WTC11 (cell line): ENCODE measurements around the gene KLHL33. TPM values are rescaled to one million over a fixed set of nuclear protein-coding genes. Genes with fewer than 3 reads are reported as not detected.

Experiments used
- ATAC-seq: fragments of 200-7000 bp; cut with Tn5 transposase; 2 replicates; pipeline ENCODE4 v1.10.0; 2021; ENCODE audit warnings: mild to moderate bottlenecking, moderate library complexity
- CTCF ChIA-PET: fragments of 300-600 bp; sonication (Branson Sonifier 250); formaldehyde crosslinking; loops from one replicate; lab custom pipeline; 2021; ENCODE audit warnings: antibody characterized with exemption; lab: Charles Lee
- POLR2A ChIA-PET: fragments of 350-600 bp; sonication (Branson Sonifier 250); formaldehyde crosslinking; loops from one replicate; lab custom pipeline; 2021; ENCODE audit warnings: antibody characterized with exemption; lab: Charles Lee
- DNase-seq: peaks from one replicate; pipeline ENCODE4 v3.0.0; 2021; ENCODE audit warnings: low spot score
- H3K27ac Mint-ChIP-seq: 2 replicates; pipeline ENCODE4 v1.8.0; 2021; ENCODE audit warnings: mixed read lengths
- H3K27me3 Mint-ChIP-seq: 2 replicates; pipeline ENCODE4 v1.8.0; 2021; ENCODE audit warnings: low read depth, mild to moderate bottlenecking, moderate library complexity, mixed read lengths
- H3K36me3 Mint-ChIP-seq: 2 replicates; pipeline ENCODE4 v1.8.0; 2021; ENCODE audit warnings: mixed read lengths
- H3K4me1 Mint-ChIP-seq: 2 replicates; pipeline ENCODE4 v1.8.0; 2022; ENCODE audit warnings: mixed read lengths
- H3K4me3 Mint-ChIP-seq: 2 replicates; pipeline ENCODE4 v1.8.0; 2021; ENCODE audit warnings: mild to moderate bottlenecking, moderate library complexity, mixed read lengths
- H3K9me3 Mint-ChIP-seq: 2 replicates; pipeline ENCODE4 v1.8.0; 2021; ENCODE audit warnings: mixed read lengths
- CREM ChIP-seq: sonication (generic); formaldehyde crosslinking; IDR thresholded peaks from 2 replicates; pipeline ENCODE4 v1.8.1; 2022; ENCODE audit warnings: mild to moderate bottlenecking, missing genetic modification reagents, moderate library complexity
- FOXK1 ChIP-seq: sonication (generic); formaldehyde crosslinking; IDR thresholded peaks from 2 replicates; pipeline ENCODE4 v1.8.0; 2022; ENCODE audit warnings: mild to moderate bottlenecking, moderate library complexity, missing genetic modification reagents
- GRHL2 ChIP-seq: fragments of 250-450 bp; sonication (Bioruptor Pico); IDR thresholded peaks from 2 replicates; pipeline ENCODE4 v1.8.0; 2022; ENCODE audit warnings: mild to moderate bottlenecking, moderate library complexity; ENCODE audit not compliant: insufficient replicate concordance, severe bottlenecking
- HMGA2 ChIP-seq: fragments of 250-450 bp; sonication (Bioruptor Pico); IDR thresholded peaks from 2 replicates; pipeline ENCODE4 v1.4.0; 2021; ENCODE audit warnings: mild to moderate bottlenecking, moderate library complexity
- MYBL2 ChIP-seq: sonication (generic); formaldehyde crosslinking; IDR thresholded peaks from 2 replicates; pipeline ENCODE4 v1.8.1; 2023; ENCODE audit warnings: mild to moderate bottlenecking, moderate library complexity, missing genetic modification reagents
- NFE2L1 ChIP-seq: sonication (generic); formaldehyde crosslinking; IDR thresholded peaks from 2 replicates; pipeline ENCODE4 v1.8.1; 2023; ENCODE audit warnings: missing genetic modification reagents
- NR2C2 ChIP-seq: sonication (generic); formaldehyde crosslinking; IDR thresholded peaks from 2 replicates; pipeline ENCODE4 v1.8.0; 2022; ENCODE audit warnings: mild to moderate bottlenecking, missing genetic modification reagents
- NR3C1 ChIP-seq: sonication (generic); formaldehyde crosslinking; conservative IDR thresholded peaks from 2 replicates; pipeline ENCODE4 v1.8.1; 2023; ENCODE audit warnings: low read depth, mild to moderate bottlenecking, missing genetic modification reagents
- PREB ChIP-seq: sonication (generic); formaldehyde crosslinking; IDR thresholded peaks from 2 replicates; pipeline ENCODE4 v1.8.1; 2022; ENCODE audit warnings: mild to moderate bottlenecking, missing genetic modification reagents, moderate library complexity, borderline replicate concordance
- ZMAT4 ChIP-seq: fragments of 250-450 bp; sonication (Bioruptor Pico); IDR thresholded peaks from 2 replicates; pipeline ENCODE4 v1.9.0; 2021; ENCODE audit warnings: mild to moderate bottlenecking
- ZNF219 ChIP-seq: sonication (generic); formaldehyde crosslinking; IDR thresholded peaks from 2 replicates; pipeline ENCODE4 v1.8.0; 2023; ENCODE audit warnings: missing genetic modification reagents, mild to moderate bottlenecking, borderline replicate concordance
- ZNF532 ChIP-seq: fragments of 250-450 bp; sonication (Bioruptor Pico); IDR thresholded peaks from 2 replicates; pipeline ENCODE4 v1.9.0; 2021; ENCODE audit warnings: mild to moderate bottlenecking, borderline replicate concordance
- total RNA-seq: library from RNA; stranded (reverse); gene quantifications from 3 replicates; pipeline ENCODE4 v1.2.3, GENCODE V29; 2021

KLHL33 gene
- total RNA-seq, 1 experiment from 2014 or later: 0.17 TPM

GRCh38 chr14:20469242-20469889 is 33.4 kb upstream of the KLHL33 start, which contains the start of gene PNP (continued):
- TF ChIP-seq PREB (CRISPR knock-in tag) (peak; percentile 74; the same call in 1 of the 2 replicates), ZNF219 (CRISPR knock-in tag) (no peak), FOXK1 (CRISPR knock-in tag) (0 out of 2 replicates have a peak, but pooled peaks have one; percentile 48), NFE2L1 (CRISPR knock-in tag) (peak; percentile 51; the same call in 1 of the 2 replicates), HMGA2 (CRISPR knock-in tag) (no peak)

- ATAC-seq: no peak
- H3K9me3 Mint-ChIP-seq: no peaks in the 10 kb centered on the region
- H3K27ac Mint-ChIP-seq: peak overlapping the region; percentile 98
- POLR2A ChIA-PET: interaction anchor here (1.0 to 2.4 kb wide), 4 partner anchors 7 to 126 kb away, joined by 3 to 19 read pairs (median 10); partner anchors contain the start of genes APEX1, OSGEP, PARP2 and PIP4P1
- DNase-seq: no peak
- CTCF ChIA-PET: interaction anchor here (1.9 to 2.5 kb wide), 2 partner anchors 53 to 138 kb away, joined by 6 to 10 read pairs; no protein-coding TSS in a partner anchor
- peak overlapping the region; percentile 99 for H3K4me3 Mint-ChIP-seq
- H3K27me3 Mint-ChIP-seq: peaks cover 10% of the 10 kb centered on the region
- peaks cover 21% of the 10 kb centered on the region for H3K36me3 Mint-ChIP-seq
- peaks cover 19% of the 10 kb centered on the region for H3K4me1 Mint-ChIP-seq
- TF ChIP-seq ZNF532 (CRISPR knock-in tag) (no peak), NR2C2 (CRISPR knock-in tag) (no peak), GRHL2 (no peak), NR3C1 (no peak), FOXK1 (CRISPR knock-in tag) (no peak), PREB (CRISPR knock-in tag) (no peak), ZNF219 (CRISPR knock-in tag) (no peak), ZMAT4 (CRISPR knock-in tag) (no peak), MYBL2 (no peak), CREM (CRISPR knock-in tag) (no peak)
- TF ChIP-seq, all 79 proteins: peak for 0
Observed at GRCh38 chr14:20468764-20469241, 32.8 kb upstream of the KLHL33 start.
